ENCODE data around the gene ZSCAN2.

The ZSCAN2 gene

GRCh38 chr15:84647726-84648125 lies 46.9 kb downstream of the ZSCAN2 start:
- Histone ChIP-seq H3K27me3 (ENCODE audit: control insufficient read depth, insufficient read depth, low read length) (no peaks in the 10 kb centered on the region), H3K4me3 (ENCODE audit: low read length) (no peak overlapping the region), H3K9ac (ENCODE audit: low read length) (no peak overlapping the region), H3K36me3 (ENCODE audit: control insufficient read depth, insufficient read depth, low read length) (peaks cover 29% of the 10 kb centered on the region), H3K9me3 (ENCODE audit: control insufficient read depth, low read length) (no peaks in the 10 kb centered on the region), H3K4me1 (ENCODE audit: control insufficient read depth, insufficient read depth, low read length) (peaks cover 2% of the 10 kb centered on the region)

GRCh38 chr15:84648539-84648938 lies 47.7 kb downstream of the ZSCAN2 start:
- Histone ChIP-seq H3K27me3 (ENCODE audit: control insufficient read depth, insufficient read depth, low read length) (no peaks in the 10 kb centered on the region), H3K9ac (ENCODE audit: low read length) (no peak overlapping the region), H3K4me1 (ENCODE audit: control insufficient read depth, insufficient read depth, low read length) (peaks cover 10% of the 10 kb centered on the region), H3K4me3 (ENCODE audit: low read length) (no peak overlapping the region), H3K36me3 (ENCODE audit: control insufficient read depth, insufficient read depth, low read length) (peaks cover 29% of the 10 kb centered on the region), H3K9me3 (ENCODE audit: control insufficient read depth, low read length) (no peaks in the 10 kb centered on the region)

- H3K27me3 ChIP-seq (ENCODE audit: control insufficient read depth, insufficient read depth, low read length) = no peaks in the 10 kb centered on the region
- no peaks in the 10 kb centered on the region for H3K9me3 ChIP-seq (ENCODE audit: control insufficient read depth, low read length)
- H3K36me3 ChIP-seq (ENCODE audit: control insufficient read depth, insufficient read depth, low read length) = peaks cover 29% of the 10 kb centered on the region
- H3K4me1 ChIP-seq (ENCODE audit: control insufficient read depth, insufficient read depth, low read length) = peaks cover 12% of the 10 kb centered on the region
- H3K9ac ChIP-seq (ENCODE audit: low read length) = no peak overlapping the region
- H3K4me3 ChIP-seq (ENCODE audit: low read length) = no peak overlapping the region
Observed at GRCh38 chr15:84649706-84650105, 48.9 kb downstream of the ZSCAN2 start.

DNA sequence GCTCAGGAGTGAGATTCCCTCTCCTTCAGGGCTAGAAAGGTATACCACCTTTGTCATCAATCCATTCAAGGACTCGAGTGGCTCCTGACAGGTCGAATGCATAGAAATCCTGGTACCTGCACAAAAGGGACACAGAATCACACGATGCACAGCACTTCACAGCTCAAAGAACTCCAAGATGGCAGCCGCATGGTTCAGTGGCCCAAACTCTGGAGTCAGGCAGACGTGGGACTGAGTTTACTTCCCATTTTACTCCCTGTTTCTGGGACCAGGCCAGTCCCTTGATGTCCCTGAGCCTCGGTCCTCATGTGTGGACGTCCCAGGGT lies 52.7 kb downstream of the ZSCAN2 start:
- H3K9ac ChIP-seq (ENCODE audit: low read length) = peak overlapping the region; percentile 76
- no peaks in the 10 kb centered on the region for H3K9me3 ChIP-seq (ENCODE audit: control insufficient read depth, low read length)
- peaks cover 29% of the 10 kb centered on the region for H3K4me1 ChIP-seq (ENCODE audit: control insufficient read depth, insufficient read depth, low read length)
- peak overlapping the region; percentile 81 for H3K4me3 ChIP-seq (ENCODE audit: low read length)
- H3K36me3 ChIP-seq (ENCODE audit: control insufficient read depth, insufficient read depth, low read length) = peaks cover 9% of the 10 kb centered on the region
- H3K27me3 ChIP-seq (ENCODE audit: control insufficient read depth, insufficient read depth, low read length) = no peaks in the 10 kb centered on the region

- Histone ChIP-seq H3K4me1 (ENCODE audit: control insufficient read depth, insufficient read depth, low read length) (peaks cover 33% of the 10 kb centered on the region), H3K9ac (ENCODE audit: low read length) (peak within 1 kb of the TSS; percentile 76)
Observed at GRCh38 chr15:84653910-84654688, 53.3 kb downstream of the ZSCAN2 start, which contains the start of gene WDR73. Gene WDR73, minus strand, starts transcription at chr15:84654283. Its CDS starts 9 bp downstream, at chr15:84654274.

GRCh38 chr15:84654689-84655453 lies 54.1 kb downstream of the ZSCAN2 start:
- Histone ChIP-seq H3K9ac (ENCODE audit: low read length) (peak overlapping the region; percentile 76), H3K4me1 (ENCODE audit: control insufficient read depth, insufficient read depth, low read length) (peaks cover 33% of the 10 kb centered on the region), H3K27me3 (ENCODE audit: control insufficient read depth, insufficient read depth, low read length) (no peaks in the 10 kb centered on the region), H3K4me3 (ENCODE audit: low read length) (peak overlapping the region; percentile 81), H3K9me3 (ENCODE audit: control insufficient read depth, low read length) (no peaks in the 10 kb centered on the region), H3K36me3 (ENCODE audit: control insufficient read depth, insufficient read depth, low read length) (peaks cover 3% of the 10 kb centered on the region)

More at GRCh38 chr15:84653910-84654688, 53.3 kb downstream of the ZSCAN2 start, which contains the start of gene WDR73:
- no peaks in the 10 kb centered on the region for H3K9me3 ChIP-seq (ENCODE audit: control insufficient read depth, low read length)
- no peaks in the 10 kb centered on the region for H3K27me3 ChIP-seq (ENCODE audit: control insufficient read depth, insufficient read depth, low read length)
- peak within 1 kb of the TSS; percentile 81 for H3K4me3 ChIP-seq (ENCODE audit: low read length)
- H3K36me3 ChIP-seq (ENCODE audit: control insufficient read depth, insufficient read depth, low read length) = peaks cover 4% of the 10 kb centered on the region

GRCh38 chr15:84656972-84657371 lies 56.2 kb downstream of the ZSCAN2 start:
- H3K9ac ChIP-seq (ENCODE audit: low read length) = no peak overlapping the region
- no peaks in the 10 kb centered on the region for H3K36me3 ChIP-seq (ENCODE audit: control insufficient read depth, insufficient read depth, low read length)
- H3K27me3 ChIP-seq (ENCODE audit: control insufficient read depth, insufficient read depth, low read length) = no peaks in the 10 kb centered on the region
- no peaks in the 10 kb centered on the region for H3K9me3 ChIP-seq (ENCODE audit: control insufficient read depth, low read length)
- H3K4me1 ChIP-seq (ENCODE audit: control insufficient read depth, insufficient read depth, low read length) = peaks cover 33% of the 10 kb centered on the region
- no peak overlapping the region for H3K4me3 ChIP-seq (ENCODE audit: low read length)

DNA sequence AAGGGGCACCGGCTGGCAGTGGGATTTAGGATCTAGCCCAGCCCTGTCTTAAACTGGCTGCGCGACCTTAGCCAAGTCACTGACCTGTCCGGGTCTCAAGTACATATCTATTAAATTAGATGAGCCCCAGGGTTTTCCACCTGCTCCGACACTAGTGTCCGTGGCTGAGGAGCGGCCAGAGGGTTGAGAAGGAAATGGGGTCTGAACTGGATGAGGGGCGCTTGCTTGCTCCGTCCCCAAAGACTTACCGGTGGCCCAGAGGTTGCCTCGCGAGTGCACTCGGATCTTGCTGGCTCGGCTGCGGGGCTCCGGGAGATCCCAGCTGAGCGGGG lies 56.9 kb downstream of the ZSCAN2 start:
- H3K4me3 ChIP-seq (ENCODE audit: low read length) = peak overlapping the region; percentile 32
- H3K9ac ChIP-seq (ENCODE audit: low read length) = peak overlapping the region; percentile 73
- H3K9me3 ChIP-seq (ENCODE audit: control insufficient read depth, low read length) = no peaks in the 10 kb centered on the region
- H3K27me3 ChIP-seq (ENCODE audit: control insufficient read depth, insufficient read depth, low read length) = no peaks in the 10 kb centered on the region
- H3K4me1 ChIP-seq (ENCODE audit: control insufficient read depth, insufficient read depth, low read length) = peaks cover 30% of the 10 kb centered on the region
- H3K36me3 ChIP-seq (ENCODE audit: control insufficient read depth, insufficient read depth, low read length) = no peaks in the 10 kb centered on the region

- H3K9ac ChIP-seq (ENCODE audit: low read length) = peak within 1 kb of the TSS; percentile 73
- H3K27me3 ChIP-seq (ENCODE audit: control insufficient read depth, insufficient read depth, low read length) = no peaks in the 10 kb centered on the region
- H3K4me1 ChIP-seq (ENCODE audit: control insufficient read depth, insufficient read depth, low read length) = peaks cover 25% of the 10 kb centered on the region
- H3K9me3 ChIP-seq (ENCODE audit: control insufficient read depth, low read length) = no peaks in the 10 kb centered on the region
- H3K4me3 ChIP-seq (ENCODE audit: low read length) = peak within 1 kb of the TSS; percentile 32
- no peaks in the 10 kb centered on the region for H3K36me3 ChIP-seq (ENCODE audit: control insufficient read depth, insufficient read depth, low read length)
Observed at GRCh38 chr15:84658080-84658787, 57.4 kb downstream of the ZSCAN2 start, which contains the start of gene NMB. Gene NMB, minus strand, starts transcription at chr15:84658199. Its CDS starts 47 bp downstream, at chr15:84658152.

GRCh38 chr15:84658788-84659411 lies 58.1 kb downstream of the ZSCAN2 start:
- H3K36me3 ChIP-seq (ENCODE audit: control insufficient read depth, insufficient read depth, low read length) = no peaks in the 10 kb centered on the region
- H3K4me3 ChIP-seq (ENCODE audit: low read length) = peak overlapping the region; percentile 23
- peak overlapping the region; percentile 73 for H3K9ac ChIP-seq (ENCODE audit: low read length)
- no peaks in the 10 kb centered on the region for H3K27me3 ChIP-seq (ENCODE audit: control insufficient read depth, insufficient read depth, low read length)
- H3K4me1 ChIP-seq (ENCODE audit: control insufficient read depth, insufficient read depth, low read length) = peaks cover 21% of the 10 kb centered on the region
- no peaks in the 10 kb centered on the region for H3K9me3 ChIP-seq (ENCODE audit: control insufficient read depth, low read length)

- peaks cover 17% of the 10 kb centered on the region for H3K4me1 ChIP-seq (ENCODE audit: control insufficient read depth, insufficient read depth, low read length)
- H3K36me3 ChIP-seq (ENCODE audit: control insufficient read depth, insufficient read depth, low read length) = no peaks in the 10 kb centered on the region
- H3K27me3 ChIP-seq (ENCODE audit: control insufficient read depth, insufficient read depth, low read length) = no peaks in the 10 kb centered on the region
- no peak overlapping the region for H3K9ac ChIP-seq (ENCODE audit: low read length)
- H3K9me3 ChIP-seq (ENCODE audit: control insufficient read depth, low read length) = no peaks in the 10 kb centered on the region
- no peak overlapping the region for H3K4me3 ChIP-seq (ENCODE audit: low read length)
Observed at GRCh38 chr15:84659904-84660781, 59.3 kb downstream of the ZSCAN2 start.

Data from mucosa of stomach (tissue), 1 donor.